HFF-Myc (cell line): ENCODE measurements around the gene MDM2.

ENCODE experiments used
- DNase-seq: peaks from one replicate; pipeline ENCODE4 v3.0.0-alpha.2; 2011; ENCODE audit warnings: low read depth; ENCODE audit errors: extremely low read depth
- H3K4me3 ChIP-seq: replicated peaks from 2 replicates; pipeline ENCODE4 v1.5.1; 2011; ENCODE audit warnings: low read depth, mild to moderate bottlenecking, control low read depth, low read length
- TF ChIP-seq, protein P1 (sequence below): IDR thresholded peaks from 2 replicates; pipeline ENCODE4 v1.5.1; 2012; ENCODE audit warnings: mild to moderate bottlenecking, low read depth, low read length, control low read depth; ENCODE audit errors: missing control alignments

The MDM2 gene

DNA sequence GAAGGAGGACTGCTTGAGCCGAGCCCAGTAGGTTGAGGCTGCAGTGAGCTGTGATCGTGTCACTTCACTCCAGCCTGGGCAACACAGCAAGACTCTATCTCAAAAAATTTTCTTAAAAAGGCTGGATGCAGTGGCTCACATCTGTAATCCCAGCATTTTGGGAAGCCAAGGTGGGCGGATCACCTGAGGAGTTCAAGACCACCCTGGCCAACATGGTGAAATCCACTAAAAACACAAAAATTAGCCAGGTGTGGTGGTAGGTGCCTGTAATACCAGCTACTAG lies 17.1 kb upstream of the MDM2 start:
- TF ChIP-seq, protein P1, sequence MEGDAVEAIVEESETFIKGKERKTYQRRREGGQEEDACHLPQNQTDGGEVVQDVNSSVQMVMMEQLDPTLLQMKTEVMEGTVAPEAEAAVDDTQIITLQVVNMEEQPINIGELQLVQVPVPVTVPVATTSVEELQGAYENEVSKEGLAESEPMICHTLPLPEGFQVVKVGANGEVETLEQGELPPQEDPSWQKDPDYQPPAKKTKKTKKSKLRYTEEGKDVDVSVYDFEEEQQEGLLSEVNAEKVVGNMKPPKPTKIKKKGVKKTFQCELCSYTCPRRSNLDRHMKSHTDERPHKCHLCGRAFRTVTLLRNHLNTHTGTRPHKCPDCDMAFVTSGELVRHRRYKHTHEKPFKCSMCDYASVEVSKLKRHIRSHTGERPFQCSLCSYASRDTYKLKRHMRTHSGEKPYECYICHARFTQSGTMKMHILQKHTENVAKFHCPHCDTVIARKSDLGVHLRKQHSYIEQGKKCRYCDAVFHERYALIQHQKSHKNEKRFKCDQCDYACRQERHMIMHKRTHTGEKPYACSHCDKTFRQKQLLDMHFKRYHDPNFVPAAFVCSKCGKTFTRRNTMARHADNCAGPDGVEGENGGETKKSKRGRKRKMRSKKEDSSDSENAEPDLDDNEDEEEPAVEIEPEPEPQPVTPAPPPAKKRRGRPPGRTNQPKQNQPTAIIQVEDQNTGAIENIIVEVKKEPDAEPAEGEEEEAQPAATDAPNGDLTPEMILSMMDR = no peak

DNA sequence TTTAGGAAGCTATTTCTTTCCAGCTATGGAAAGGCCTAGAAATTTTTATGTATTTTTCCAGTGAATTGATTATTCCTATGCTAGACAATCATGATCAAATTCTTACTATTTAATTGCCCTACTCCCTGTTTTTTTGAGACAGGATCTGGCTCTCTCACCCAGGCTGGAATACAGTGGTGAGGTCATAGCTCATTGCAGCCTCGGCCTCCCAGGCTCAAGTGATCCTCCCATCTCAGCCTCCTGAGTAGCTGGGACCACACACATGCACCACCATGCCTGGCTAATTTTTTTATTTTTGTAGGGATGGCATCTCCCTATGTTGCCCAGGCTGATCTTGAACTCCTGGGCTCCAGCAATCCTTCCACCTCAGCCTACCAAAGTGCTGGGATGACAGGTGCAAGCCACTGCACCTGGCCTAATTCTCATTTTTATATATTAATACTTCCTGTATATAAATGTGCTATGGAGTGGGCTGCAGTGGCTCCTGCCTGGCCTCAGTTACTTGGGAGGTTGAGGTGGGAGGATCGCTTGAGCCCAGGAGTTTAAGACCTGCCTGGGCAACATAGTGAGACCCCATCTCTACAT lies 16.0 kb upstream of the MDM2 start:
- no peak overlapping the region for H3K4me3 ChIP-seq
- DNase-seq = no peak
- TF ChIP-seq, protein P1 = no peak

More for the DNA sequence above, 17.1 kb upstream of the MDM2 start:
- H3K4me3 ChIP-seq = no peak overlapping the region
- DNase-seq = no peak

DNA sequence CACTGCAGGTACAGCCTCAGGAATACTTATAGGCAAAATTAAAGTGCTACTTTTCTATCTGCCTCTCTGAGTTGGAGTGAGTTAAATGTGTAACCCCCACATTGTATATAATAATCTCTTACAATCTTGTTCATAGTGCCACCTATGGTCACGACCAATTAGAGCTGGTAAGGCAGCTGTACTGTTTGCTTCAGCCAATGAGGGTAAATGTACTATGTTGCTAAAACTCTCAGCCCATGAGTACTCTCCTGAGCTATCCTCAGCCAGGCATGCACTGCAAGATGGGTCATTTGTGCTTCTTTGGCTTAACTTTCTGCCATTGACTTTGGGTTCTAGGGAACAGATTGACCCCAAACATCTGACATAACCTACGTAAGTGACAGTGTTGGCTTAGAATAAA lies 15.0 kb upstream of the MDM2 start:
- TF ChIP-seq, protein P1 = no peak
- no peak overlapping the region for H3K4me3 ChIP-seq
- DNase-seq = no peak

DNA sequence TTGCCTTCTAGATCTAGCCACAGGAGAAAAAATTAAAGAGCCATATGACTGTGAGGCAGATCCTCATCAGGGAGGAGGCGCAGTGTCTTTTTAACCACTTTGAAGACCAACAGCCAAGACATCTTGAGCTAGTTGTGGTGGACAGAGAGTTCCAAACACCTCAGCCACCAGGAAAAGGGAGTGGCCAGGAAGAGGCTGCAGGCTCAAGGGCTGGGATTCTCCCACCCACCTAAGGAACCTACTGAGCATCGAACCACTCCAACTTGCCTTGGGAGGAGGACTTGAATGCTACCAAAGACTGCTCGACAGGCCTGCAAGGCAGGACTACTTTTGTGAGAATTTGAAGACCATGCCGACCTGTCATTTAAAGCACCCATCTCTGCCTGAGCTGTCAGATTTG lies 14.5 kb upstream of the MDM2 start:
- H3K4me3 ChIP-seq = no peak overlapping the region
- TF ChIP-seq, protein P1 = no peak
- DNase-seq = no peak

DNA sequence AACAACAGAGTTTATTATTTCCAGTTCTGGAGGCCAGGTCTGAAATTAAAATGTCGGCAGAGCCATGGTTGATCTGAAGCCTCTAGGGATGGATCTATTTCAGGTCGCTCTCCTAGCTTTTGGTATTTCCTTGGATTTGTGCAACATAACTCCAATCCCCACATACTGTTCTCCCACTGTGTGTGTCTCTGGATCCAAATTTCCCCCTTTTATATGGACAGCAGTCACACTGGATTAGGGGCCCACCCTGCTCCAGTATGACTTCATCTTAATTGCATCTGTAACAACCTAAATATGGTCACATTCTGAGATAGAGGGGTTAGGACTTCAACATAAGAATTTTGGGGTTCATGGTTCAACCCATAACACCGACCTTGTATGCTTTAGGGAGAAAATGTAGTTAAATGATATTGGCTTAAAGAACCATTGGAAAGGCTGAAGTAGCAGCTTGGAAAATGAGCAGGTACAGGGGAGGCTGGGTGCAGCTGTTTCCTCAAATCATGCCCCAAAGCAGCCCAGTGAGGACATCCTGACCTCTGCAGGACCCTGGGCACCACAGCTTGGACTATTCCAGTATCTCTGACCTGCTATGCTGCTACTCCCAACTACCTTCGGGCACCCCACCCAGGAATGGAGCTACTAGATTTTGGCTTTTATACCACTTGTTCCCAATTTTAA lies 13.9 kb upstream of the MDM2 start:
- TF ChIP-seq, protein P1 = no peak
- no peak for DNase-seq
- no peak overlapping the region for H3K4me3 ChIP-seq

DNA sequence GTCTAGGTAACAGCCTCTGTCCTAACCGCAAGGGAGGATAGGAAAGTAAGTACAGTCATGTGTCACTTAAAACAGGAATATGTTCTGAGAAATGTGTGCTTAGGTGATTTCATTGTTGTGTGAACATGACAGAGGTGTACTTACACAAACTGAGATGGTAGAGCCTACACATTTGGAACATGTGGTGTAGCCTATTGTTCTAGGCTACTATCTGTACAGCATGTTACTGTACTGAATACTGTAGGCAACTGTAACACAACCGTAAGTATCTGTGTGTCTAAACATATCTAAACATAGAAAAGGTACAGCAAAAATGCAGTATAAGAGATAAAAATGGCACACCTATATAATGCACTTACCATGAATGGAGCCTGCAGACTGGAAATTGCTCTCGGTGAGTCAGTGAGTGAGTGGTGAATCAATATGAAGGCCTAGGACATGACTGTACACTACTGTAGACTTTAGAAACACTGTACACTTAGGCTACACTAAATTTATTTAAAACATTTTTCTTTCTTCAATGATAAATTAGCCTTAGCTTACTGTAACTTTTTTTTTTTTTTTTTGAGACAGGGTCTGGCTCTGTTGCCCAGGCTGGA lies 13.2 kb upstream of the MDM2 start:
- TF ChIP-seq, protein P1 = no peak
- no peak overlapping the region for H3K4me3 ChIP-seq
- DNase-seq = no peak
